Stimulated activated CD8-positive, alpha-beta memory T cell treated with anti-CD3 and anti-CD28 coated beads, Interleukin-15, amount 100 ng/mL, for 24 hours (primary cell): ENCODE results near the gene EIF3F.
"Not testable (repeated sequence)": the region's sequence is repeated elsewhere in the genome, so short reads cannot be mapped to it uniquely, and the experiment has no call there.

Experiments
- DNase-seq: peaks from one replicate; pipeline ENCODE4 v3.0.0-alpha.2; 2020; ENCODE audit warnings: low read depth

The EIF3F gene

GRCh38 chr11:7986768-7987559 lies at the start of gene EIF3F:
Gene EIF3F, plus strand, starts transcription at chr11:7987337. Its CDS starts 16 bp downstream, at chr11:7987353.
- DNase-seq: peak; percentile 54

GRCh38 chr11:7941146-7941545 lies 46.0 kb upstream of the EIF3F start:
- no peak for DNase-seq

- no peak for DNase-seq
These were observed 45.5 kb upstream of the EIF3F start, which contains the start of gene OR10A3 for GRCh38 chr11:7941608-7942007. Gene OR10A3, minus strand, starts transcription at chr11:7941708. Its CDS starts 2,188 bp downstream, at chr11:7939520.

- no peak for DNase-seq
These were observed 43.0 kb upstream of the EIF3F start for GRCh38 chr11:7944123-7944522.

- DNase-seq: no peak
These were observed 37.2 kb upstream of the EIF3F start for GRCh38 chr11:7949934-7950333.

GRCh38 chr11:7955191-7955590 lies 31.9 kb upstream of the EIF3F start:
- no peak for DNase-seq

- no peak for DNase-seq
These were observed 22.9 kb upstream of the EIF3F start for GRCh38 chr11:7964261-7964660.

- DNase-seq: no peak
These were observed 22.3 kb upstream of the EIF3F start for GRCh38 chr11:7964873-7965272.

- no peak for DNase-seq
These were observed 21.8 kb upstream of the EIF3F start, which contains the start of gene NLRP10 for GRCh38 chr11:7965386-7965785. Gene NLRP10, minus strand, starts transcription at chr11:7965447. Its CDS starts 1,952 bp downstream, at chr11:7963495.

GRCh38 chr11:7967097-7967496 lies 20.0 kb upstream of the EIF3F start:
- DNase-seq: no peak

- DNase-seq: no peak
These were observed 19.3 kb upstream of the EIF3F start for GRCh38 chr11:7967826-7968225.

GRCh38 chr11:7968686-7969085 lies 18.5 kb upstream of the EIF3F start:
- DNase-seq: no peak

GRCh38 chr11:7969756-7970646 lies 17.1 kb upstream of the EIF3F start:
- DNase-seq: no peak

GRCh38 chr11:7971846-7972245 lies 15.3 kb upstream of the EIF3F start:
- no peak for DNase-seq

GRCh38 chr11:7973011-7973410 lies 14.1 kb upstream of the EIF3F start:
- no peak for DNase-seq

GRCh38 chr11:7974668-7975067 lies 12.5 kb upstream of the EIF3F start:
- DNase-seq: no peak

- no peak for DNase-seq
These were observed 9.8 kb upstream of the EIF3F start for GRCh38 chr11:7977232-7977917.

GRCh38 chr11:7981619-7982157 lies 5.4 kb upstream of the EIF3F start:
- DNase-seq: no peak

GRCh38 chr11:7982582-7983119 lies 4.5 kb upstream of the EIF3F start:
- no peak for DNase-seq

GRCh38 chr11:7983832-7984590 lies 3.1 kb upstream of the EIF3F start:
- no peak for DNase-seq

- not testable (repeated sequence) for DNase-seq
These were observed 385 bp downstream of the EIF3F start for GRCh38 chr11:7987560-7987883.
